GM18520 (cell line): ENCODE results near the gene MCC.

Experiments
- ATAC-seq: cut with Tn5 transposase; IDR thresholded peaks from one replicate; pipeline ENCODE4 v1.9.1; 2021; ENCODE audit not compliant: unreplicated experiment

MCC gene

GRCh38 chr5:113230711-113231652 is 257.3 kb downstream of the MCC start:
- no peak for ATAC-seq

GRCh38 chr5:113227798-113228197 is 260.5 kb downstream of the MCC start:
- ATAC-seq = no peak

DNA sequence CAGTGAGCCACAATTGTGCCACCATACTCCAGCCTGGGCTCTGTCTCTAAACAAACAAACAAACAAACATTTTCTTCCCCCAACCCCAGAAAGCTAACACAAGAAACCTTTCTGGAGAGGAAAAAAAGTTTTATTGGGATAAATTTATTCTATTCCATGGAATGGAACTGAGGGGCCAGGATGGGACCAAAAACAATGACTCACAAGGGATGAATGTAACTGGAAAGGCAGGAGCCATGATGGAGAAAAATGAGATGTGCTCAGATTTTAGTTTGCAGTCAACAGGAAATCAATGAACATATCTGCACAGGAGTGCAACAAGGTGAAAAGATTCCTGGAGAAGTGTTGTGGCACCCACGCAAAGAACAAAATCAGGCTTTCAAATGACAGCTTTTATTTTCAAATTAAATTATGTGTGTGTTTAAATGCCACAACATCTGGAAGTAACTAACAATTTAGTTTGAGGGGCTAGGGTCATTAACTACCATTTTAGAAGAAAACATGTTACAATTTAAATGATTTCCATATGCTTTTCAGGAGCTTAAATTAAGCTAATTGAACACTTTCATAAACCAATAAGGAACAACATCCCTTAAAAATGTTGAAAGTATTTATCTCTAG is 262.0 kb downstream of the MCC start:
- no peak for ATAC-seq

DNA sequence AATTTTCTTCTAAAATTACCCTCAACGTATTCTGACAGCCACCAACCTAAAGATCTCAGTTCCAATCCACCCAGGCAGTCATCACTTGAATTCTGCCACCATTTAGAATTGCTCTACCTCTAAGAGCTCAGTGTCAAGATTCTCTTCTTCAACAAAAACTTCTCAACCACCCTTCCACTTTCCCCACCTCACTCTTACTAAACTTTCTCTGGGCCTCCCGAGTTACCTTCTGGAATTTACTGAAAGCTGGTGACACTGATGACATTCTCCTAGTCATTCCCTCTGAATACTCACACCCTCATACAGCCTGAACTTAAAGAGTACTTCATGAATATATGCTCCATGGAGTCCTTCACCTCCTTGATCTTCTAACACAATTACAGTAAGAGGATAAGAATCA is 263.0 kb downstream of the MCC start:
- ATAC-seq = no peak

DNA sequence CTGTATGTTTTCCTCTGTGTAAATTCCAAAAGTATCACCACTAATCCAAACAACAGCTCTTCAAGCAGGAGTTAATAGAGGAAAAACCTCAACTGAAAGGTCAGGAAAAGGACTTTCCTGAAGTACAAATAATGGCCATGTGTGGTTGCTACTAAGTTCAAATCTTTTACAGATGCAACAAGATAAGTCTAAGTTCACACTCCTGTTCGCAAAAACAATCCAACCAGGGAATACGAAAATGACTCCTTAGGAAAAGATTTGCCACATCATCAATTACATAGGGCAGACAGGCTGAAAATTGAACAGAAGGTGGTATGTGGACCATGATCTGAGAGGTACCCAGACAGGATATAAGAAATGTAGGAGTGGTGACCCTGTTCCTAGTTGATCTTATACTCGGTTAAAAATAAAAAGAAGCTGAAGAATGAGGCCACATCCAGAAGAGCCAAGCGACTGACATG is 263.6 kb downstream of the MCC start:
- no peak for ATAC-seq

- no peak for ATAC-seq
Observed at GRCh38 chr5:113223831-113224604, 264.2 kb downstream of the MCC start.

- no peak for ATAC-seq
Observed at GRCh38 chr5:113223315-113223714, 264.9 kb downstream of the MCC start.

- ATAC-seq = no peak
Observed at GRCh38 chr5:113221294-113222176, 266.7 kb downstream of the MCC start.

DNA sequence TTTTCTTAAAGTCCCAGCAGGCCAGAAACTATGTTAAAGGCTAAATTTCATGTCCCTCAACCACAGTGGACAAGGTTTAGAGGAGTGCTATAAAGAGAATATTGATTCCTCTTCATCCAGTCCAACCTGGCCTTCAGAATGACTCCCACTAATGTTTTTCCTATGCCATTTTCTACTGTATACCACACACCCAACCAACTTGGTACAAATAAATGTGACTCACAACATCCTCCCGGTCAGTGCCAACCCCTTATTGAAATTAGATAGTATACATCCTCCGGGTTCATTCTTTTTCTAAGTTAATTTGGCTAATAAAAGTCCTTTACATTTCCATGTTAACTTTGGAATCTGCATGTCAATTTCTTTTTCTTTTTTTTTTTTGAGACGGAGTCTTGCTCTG is 268.6 kb downstream of the MCC start:
- ATAC-seq = no peak

GRCh38 chr5:113218906-113219517 is 269.2 kb downstream of the MCC start:
- ATAC-seq = no peak

- no peak for ATAC-seq
Observed at GRCh38 chr5:113218200-113218599, 270.1 kb downstream of the MCC start.

GRCh38 chr5:113217619-113218184 is 270.6 kb downstream of the MCC start:
- no peak for ATAC-seq

GRCh38 chr5:113216545-113216944 is 271.7 kb downstream of the MCC start:
- no peak for ATAC-seq

GRCh38 chr5:113215401-113216060 is 272.7 kb downstream of the MCC start:
- no peak for ATAC-seq

GRCh38 chr5:113214606-113215323 is 273.5 kb downstream of the MCC start:
- no peak for ATAC-seq

- ATAC-seq = no peak
Observed at GRCh38 chr5:113213551-113214425, 274.5 kb downstream of the MCC start.

GRCh38 chr5:113212244-113212920 is 275.9 kb downstream of the MCC start:
- ATAC-seq = no peak
